A549 (cell line): Measurements from ENCODE around the gene OPCML. TPM values are rescaled to one million over a fixed set of nuclear protein-coding genes. Genes with fewer than 3 reads are reported as not detected.

Experiments
- ATAC-seq, 2 experiments: fragments of 200-7000 bp in 1 of 2; fragments of >200 bp in 1 of 2; cut with Nextera tagmentation in 1 of 2; cut with Tn5 transposase in 1 of 2; 3 replicates each; pipeline versions ENCODE4 v1.8.0 to v1.9.1; 2018 to 2020; ENCODE audit warnings: mild to moderate bottlenecking in 1 of 2, moderate library complexity in 1 of 2
- CTCF ChIA-PET: fragments of 300-600 bp; sonication (Branson Sonifier 250); formaldehyde crosslinking; extraction: SDS; loops from one replicate; lab custom pipeline; 2021; ENCODE audit warnings: antibody characterized with exemption, inconsistent platforms; lab: Yijun Ruan, JAX
- POLR2A ChIA-PET: fragments of 350-600 bp; formaldehyde crosslinking; extraction: SDS; loops from one replicate; lab custom pipeline; 2021; ENCODE audit warnings: antibody characterized with exemption, inconsistent platforms; lab: Yijun Ruan, JAX
- DNase-seq, 2 experiments: peaks; one replicate each; pipeline versions ENCODE4 v3.0.0 to v3.0.0-alpha.2; 2011 to 2016; ENCODE audit warnings: low read depth in 1 of 2, low spot score in 1 of 2
- FAIRE-seq: peaks from 2 replicates; lab custom pipeline; 2011; peaks lifted over from hg19 to GRCh38; lab: Jason Lieb, UNC
- H3K27ac ChIP-seq, 2 experiments: fragments of >200 bp; sonication (Bioruptor Twin); formaldehyde crosslinking; 3 replicates each; pipeline ENCODE4 v1.5.1; 2016 to 2017
- H3K4me1 ChIP-seq: fragments of >200 bp; sonication (Bioruptor Twin); formaldehyde crosslinking; 3 replicates; pipeline ENCODE4 v1.6.1; 2016
- H3K4me2 ChIP-seq: fragments of >200 bp; sonication (Bioruptor Twin); formaldehyde crosslinking; 3 replicates; pipeline ENCODE4 v1.6.1; 2016
- H3K4me3 ChIP-seq: fragments of >200 bp; sonication (Bioruptor Twin); formaldehyde crosslinking; 3 replicates; pipeline ENCODE4 v1.5.1; 2016
- H3K9me3 ChIP-seq: fragments of >200 bp; sonication (Bioruptor Twin); formaldehyde crosslinking; 3 replicates; pipeline ENCODE4 v1.6.1; 2016
- ATOH8 ChIP-seq: fragments of 250-450 bp; sonication (Bioruptor Pico); IDR thresholded peaks from 2 replicates; pipeline ENCODE4 v1.5.0; 2020; ENCODE audit warnings: low read depth, mild to moderate bottlenecking, moderate library complexity
- BHLHE40 ChIP-seq: IDR thresholded peaks from 2 replicates; pipeline ENCODE4 v1.6.1; 2012; ENCODE audit warnings: low read depth, low read length, inconsistent platforms
- CBX8 ChIP-seq: fragments of 200-600 bp; sonication (generic); IDR thresholded peaks from 2 replicates; pipeline ENCODE4 v1.6.1; 2016
- ELK1 ChIP-seq: fragments of 150-350 bp; IDR thresholded peaks from 2 replicates; pipeline ENCODE4 v1.6.1; 2014; ENCODE audit warnings: low read depth, mild to moderate bottlenecking, low read length
- EP300 ChIP-seq, 2 experiments: fragments of >200 bp; sonication (Bioruptor Twin); formaldehyde crosslinking; IDR thresholded peaks; 2 replicates in 1 of 2; 3 replicates in 1 of 2; pipeline ENCODE4 v1.6.1; 2016 to 2017
- ESRRA ChIP-seq: fragments of 150-350 bp; IDR thresholded peaks from 2 replicates; pipeline ENCODE4 v1.6.1; 2014; ENCODE audit warnings: mild to moderate bottlenecking, low read length, borderline replicate concordance
- FOSL2 ChIP-seq, 2 experiments: fragments of 450-650 bp in 1 of 2; fragments of >200 bp in 1 of 2; sonication (Bioruptor Twin) in 1 of 2; formaldehyde crosslinking; IDR thresholded peaks; 2 replicates each; pipeline versions ENCODE4 v1.5.0 to v1.6.1; 2016 to 2020; ENCODE audit warnings: mild to moderate bottlenecking in 1 of 2, moderate library complexity in 1 of 2
- FOXS1 ChIP-seq: fragments of 250-450 bp; sonication (Bioruptor Pico); IDR thresholded peaks from 2 replicates; pipeline ENCODE4 v1.5.0; 2020; ENCODE audit warnings: mild to moderate bottlenecking, moderate library complexity
- HDAC2 ChIP-seq: fragments of 200-600 bp; sonication (generic); IDR thresholded peaks from 2 replicates; pipeline ENCODE4 v1.6.1; 2016
- HEYL ChIP-seq: fragments of 250-450 bp; sonication (Bioruptor Pico); IDR thresholded peaks from 2 replicates; pipeline ENCODE4 v1.8.0; 2021; ENCODE audit warnings: mild to moderate bottlenecking, moderate library complexity
- HOXB5 ChIP-seq: fragments of 250-450 bp; sonication (Bioruptor Pico); IDR thresholded peaks from 2 replicates; pipeline ENCODE4 v1.5.0; 2020; ENCODE audit warnings: mild to moderate bottlenecking, moderate library complexity
- JUNB ChIP-seq: fragments of >200 bp; sonication (Bioruptor Twin); formaldehyde crosslinking; IDR thresholded peaks from 2 replicates; pipeline ENCODE4 v1.6.1; 2016
- KDM1A ChIP-seq: fragments of 200-600 bp; sonication (generic); IDR thresholded peaks from 2 replicates; pipeline ENCODE4 v1.6.1; 2016; ENCODE audit warnings: low read depth, mild to moderate bottlenecking
- MAFK ChIP-seq: fragments of 450-650 bp; IDR thresholded peaks from 2 replicates; pipeline ENCODE4 v1.6.1; 2014; ENCODE audit not compliant: partially characterized antibody
- MAZ ChIP-seq: fragments of 150-350 bp; IDR thresholded peaks from 2 replicates; pipeline ENCODE4 v1.6.1; 2014; ENCODE audit warnings: antibody characterized with exemption, low read depth, low read length, borderline replicate concordance
- MYC ChIP-seq: IDR thresholded peaks from 2 replicates; pipeline ENCODE4 v1.6.1; 2012; ENCODE audit warnings: mild to moderate bottlenecking, inconsistent platforms, low read length, improper control_type of control experiment, borderline replicate concordance
- NFE2L2 ChIP-seq: fragments of 150-350 bp; conservative IDR thresholded peaks from 2 replicates; pipeline ENCODE4 v1.6.1; 2014; ENCODE audit warnings: low read length
- NPAS2 ChIP-seq: fragments of 250-450 bp; sonication (Bioruptor Pico); IDR thresholded peaks from 2 replicates; pipeline ENCODE4 v1.8.0; 2022; ENCODE audit warnings: mild to moderate bottlenecking, moderate library complexity, borderline replicate concordance
- NR3C1 ChIP-seq: fragments of >200 bp; sonication (Bioruptor Twin); formaldehyde crosslinking; IDR thresholded peaks from 3 replicates; pipeline ENCODE4 v1.6.1; 2017
- POLR2A ChIP-seq: IDR thresholded peaks from 2 replicates; pipeline ENCODE4 v1.6.1; 2012; ENCODE audit warnings: mild to moderate bottlenecking, low read length
- POLR2AphosphoS2 ChIP-seq: conservative IDR thresholded peaks from 2 replicates; pipeline ENCODE4 v1.6.1; 2012; ENCODE audit warnings: low read length, improper control_type of control experiment, inconsistent platforms
- RCOR1 ChIP-seq: fragments of 150-350 bp; IDR thresholded peaks from 2 replicates; pipeline ENCODE4 v1.6.1; 2014; ENCODE audit warnings: antibody characterized with exemption, low read length, low read depth
- RFX5 ChIP-seq: fragments of 450-650 bp; IDR thresholded peaks from 2 replicates; pipeline ENCODE4 v1.7.1; 2014; ENCODE audit warnings: antibody characterized with exemption, mild to moderate bottlenecking, moderate library complexity
- RNF2 ChIP-seq: fragments of 200-600 bp; sonication (generic); IDR thresholded peaks from 2 replicates; pipeline ENCODE4 v1.6.1; 2016; ENCODE audit warnings: low read depth, mild to moderate bottlenecking, antibody characterized with exemption, moderate library complexity, borderline replicate concordance
- SMC3 ChIP-seq: fragments of >200 bp; sonication (Bioruptor Twin); formaldehyde crosslinking; IDR thresholded peaks from 3 replicates; pipeline ENCODE4 v1.6.1; 2018; ENCODE audit warnings: inconsistent platforms
- SREBF2 ChIP-seq: fragments of 450-650 bp; IDR thresholded peaks from 2 replicates; pipeline ENCODE4 v1.6.1; 2014; ENCODE audit warnings: mild to moderate bottlenecking, moderate library complexity
- WGBS: methylation state at CpG from one replicate; pipeline ENCODE4 v1.1.6; 2017; ENCODE audit errors: missing lambda C conversion rate; 5-methylcytosine and 5-hydroxymethylcytosine counted together
- polyA plus RNA-seq, 4 experiments: library from polyadenylated mRNA; depleted of rRNA in 3 of 4; stranded (reverse); fragments of >200 nt; fragmentation: RNase III in 1 of 4; extraction: RNeasy Plus Mini Kit Qiagen cat#74134 plus additional on column Dnase treatment in 1 of 4; gene quantifications; 2 replicates in 3 of 4; 3 replicates in 1 of 4; pipeline ENCODE4 v1.2.3, GENCODE V29; 2011 to 2017
- TF ChIP-seq, protein P1 (sequence below): fragments of >200 bp; sonication (Bioruptor Twin); formaldehyde crosslinking; IDR thresholded peaks from 3 replicates; pipeline ENCODE4 v1.6.1; 2016
- TF ChIP-seq, protein P2 (sequence below): fragments of >200 bp; sonication (Bioruptor Twin); formaldehyde crosslinking; IDR thresholded peaks from 2 replicates; pipeline ENCODE4 v1.6.1; 2016

OPCML gene
- polyA plus RNA-seq, 2 of the 4 experiments (the other 2 are of a cell fraction): not detected

DNA sequence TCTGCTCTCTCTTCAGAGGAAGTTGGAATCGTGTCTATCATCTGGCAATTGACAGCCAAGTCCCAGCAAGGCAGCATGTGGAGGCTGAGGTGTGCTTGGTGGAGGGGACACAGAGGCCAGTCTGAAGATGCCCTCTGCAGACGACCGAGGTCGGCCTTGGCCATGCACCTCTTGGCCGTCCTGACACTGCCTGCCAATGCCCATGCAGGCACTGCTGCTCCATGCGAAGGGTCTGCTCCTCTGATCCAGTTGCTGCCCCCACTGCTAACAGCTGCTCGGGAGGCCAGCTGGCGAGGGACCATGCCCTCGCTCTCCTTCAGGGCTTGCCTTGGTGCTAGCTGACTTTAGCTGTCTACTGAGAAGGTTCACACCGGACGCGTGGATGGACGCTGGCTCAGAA is 527.9 kb downstream of the OPCML start:
- CTCF ChIA-PET: no interaction called here

GRCh38 chr11:132999516-132999915 is 532.8 kb downstream of the OPCML start:
- WGBS: 12% methylated on average over 12 of the region's 12 CpGs
- POLR2A ChIA-PET: no interaction called here
- ATAC-seq: no peak

More for the DNA sequence above, 527.9 kb downstream of the OPCML start:
- DNase-seq: no peak
- ATAC-seq: no peak
- Histone ChIP-seq H3K4me1 (no peaks in the 10 kb centered on the region), H3K4me2 (no peak overlapping the region), H3K27ac (no peak overlapping the region), H3K9me3 (no peaks in the 10 kb centered on the region), H3K4me3 (no peak overlapping the region)
- POLR2A ChIA-PET: no interaction called here
- 0% methylated on average over 3 of the region's 13 CpGs for WGBS
- TF ChIP-seq FOSL2 (IDR thresholded peaks at IDR 0.05) (no peak), FOSL2 (CRISPR knock-in tag; IDR thresholded peaks at IDR 0.05) (no peak), ESRRA (no peak), RFX5 (no peak), POLR2A (no peak), RNF2 (no peak), NPAS2 (CRISPR knock-in tag) (no peak), MAZ (no peak), NFE2L2 (no peak), MAFK (no peak), HOXB5 (CRISPR knock-in tag) (no peak), NR3C1 (no peak), ATOH8 (CRISPR knock-in tag) (no peak)
- TF ChIP-seq, protein P1, sequence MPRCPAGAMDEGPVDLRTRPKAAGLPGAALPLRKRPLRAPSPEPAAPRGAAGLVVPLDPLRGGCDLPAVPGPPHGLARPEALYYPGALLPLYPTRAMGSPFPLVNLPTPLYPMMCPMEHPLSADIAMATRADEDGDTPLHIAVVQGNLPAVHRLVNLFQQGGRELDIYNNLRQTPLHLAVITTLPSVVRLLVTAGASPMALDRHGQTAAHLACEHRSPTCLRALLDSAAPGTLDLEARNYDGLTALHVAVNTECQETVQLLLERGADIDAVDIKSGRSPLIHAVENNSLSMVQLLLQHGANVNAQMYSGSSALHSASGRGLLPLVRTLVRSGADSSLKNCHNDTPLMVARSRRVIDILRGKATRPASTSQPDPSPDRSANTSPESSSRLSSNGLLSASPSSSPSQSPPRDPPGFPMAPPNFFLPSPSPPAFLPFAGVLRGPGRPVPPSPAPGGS: no peak
- no peak for FAIRE-seq

More at GRCh38 chr11:132999516-132999915, 532.8 kb downstream of the OPCML start:
- Histone ChIP-seq H3K27ac (no peak overlapping the region), H3K4me2 (no peak overlapping the region), H3K9me3 (no peaks in the 10 kb centered on the region), H3K4me3 (no peak overlapping the region), H3K4me1 (no peaks in the 10 kb centered on the region)
- TF ChIP-seq ATOH8 (CRISPR knock-in tag) (no peak), POLR2AphosphoS2 (no peak), SMC3 (no peak), EP300 (IDR thresholded peaks at IDR 0.05) (no peak), CBX8 (no peak), NR3C1 (no peak), HDAC2 (no peak), POLR2A (no peak), SREBF2 (no peak), HOXB5 (CRISPR knock-in tag) (no peak), FOXS1 (CRISPR knock-in tag) (no peak), JUNB (no peak), RCOR1 (no peak), MYC (no peak), ELK1 (no peak), BHLHE40 (no peak), HEYL (CRISPR knock-in tag) (no peak), KDM1A (no peak)
- TF ChIP-seq, protein P2, sequence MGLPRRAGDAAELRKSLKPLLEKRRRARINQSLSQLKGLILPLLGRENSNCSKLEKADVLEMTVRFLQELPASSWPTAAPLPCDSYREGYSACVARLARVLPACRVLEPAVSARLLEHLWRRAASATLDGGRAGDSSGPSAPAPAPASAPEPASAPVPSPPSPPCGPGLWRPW: no peak
- FAIRE-seq: no peak
- no peak for DNase-seq
- CTCF ChIA-PET: no interaction called here
